ENCODE results near the gene ISOC1. TPM values are rescaled to one million over a fixed set of nuclear protein-coding genes. Genes with fewer than 3 reads are reported as not detected.

Gene ISOC1
- total RNA-seq, 1 donor from 2014 or later: 35.7 TPM

DNA sequence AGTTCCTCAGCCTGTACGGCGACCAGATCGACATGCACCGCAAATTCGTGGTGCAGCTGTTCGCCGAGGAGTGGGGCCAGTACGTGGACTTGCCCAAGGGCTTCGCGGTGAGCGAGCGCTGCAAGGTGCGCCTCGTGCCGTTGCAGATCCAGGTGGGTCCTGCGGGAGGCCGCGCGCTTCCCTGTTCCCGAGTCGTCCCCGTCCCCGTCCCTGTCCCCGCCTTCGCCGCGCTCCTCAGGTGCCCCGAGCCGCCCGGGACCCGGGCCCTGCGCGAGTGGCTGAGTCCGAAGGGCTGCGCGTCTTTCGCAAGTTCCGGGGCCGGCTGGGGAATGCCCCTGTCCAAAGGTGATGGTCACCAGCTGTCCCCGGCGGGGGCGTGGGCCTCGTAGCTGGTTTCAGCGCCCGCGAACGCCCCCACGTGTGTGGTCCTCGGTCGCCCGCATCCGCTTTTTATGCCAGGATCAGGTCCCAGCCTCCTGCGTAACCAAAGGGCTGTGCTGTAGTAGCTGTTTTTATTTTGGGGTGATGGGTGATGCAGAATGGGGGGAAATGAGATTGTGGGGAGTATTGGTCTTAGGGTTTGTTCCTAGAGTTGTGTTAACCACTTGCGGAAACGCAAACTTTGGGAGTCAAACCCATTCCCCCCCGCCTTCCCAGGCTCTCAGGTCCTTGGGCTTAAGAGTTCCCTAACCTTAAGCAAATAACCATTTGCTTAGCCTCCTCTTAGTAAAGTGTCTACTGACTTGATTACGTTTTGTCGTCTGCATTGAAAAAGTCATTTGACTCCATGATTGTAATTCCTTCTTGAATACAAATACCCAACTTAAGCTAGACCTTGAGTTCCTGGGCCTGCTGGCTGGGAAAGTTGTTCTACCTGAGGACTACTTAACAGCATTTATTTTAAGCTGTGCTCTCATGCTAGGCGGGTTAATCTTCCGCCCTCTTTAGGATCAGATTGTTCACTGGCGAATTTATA lies 663 bp downstream of the ISOC1 start:
- DNase-seq: peak; percentile 70

GRCh38 chr5:129096382-129096991 lies 1.9 kb downstream of the ISOC1 start:
- peak; percentile 34 for DNase-seq

DNA sequence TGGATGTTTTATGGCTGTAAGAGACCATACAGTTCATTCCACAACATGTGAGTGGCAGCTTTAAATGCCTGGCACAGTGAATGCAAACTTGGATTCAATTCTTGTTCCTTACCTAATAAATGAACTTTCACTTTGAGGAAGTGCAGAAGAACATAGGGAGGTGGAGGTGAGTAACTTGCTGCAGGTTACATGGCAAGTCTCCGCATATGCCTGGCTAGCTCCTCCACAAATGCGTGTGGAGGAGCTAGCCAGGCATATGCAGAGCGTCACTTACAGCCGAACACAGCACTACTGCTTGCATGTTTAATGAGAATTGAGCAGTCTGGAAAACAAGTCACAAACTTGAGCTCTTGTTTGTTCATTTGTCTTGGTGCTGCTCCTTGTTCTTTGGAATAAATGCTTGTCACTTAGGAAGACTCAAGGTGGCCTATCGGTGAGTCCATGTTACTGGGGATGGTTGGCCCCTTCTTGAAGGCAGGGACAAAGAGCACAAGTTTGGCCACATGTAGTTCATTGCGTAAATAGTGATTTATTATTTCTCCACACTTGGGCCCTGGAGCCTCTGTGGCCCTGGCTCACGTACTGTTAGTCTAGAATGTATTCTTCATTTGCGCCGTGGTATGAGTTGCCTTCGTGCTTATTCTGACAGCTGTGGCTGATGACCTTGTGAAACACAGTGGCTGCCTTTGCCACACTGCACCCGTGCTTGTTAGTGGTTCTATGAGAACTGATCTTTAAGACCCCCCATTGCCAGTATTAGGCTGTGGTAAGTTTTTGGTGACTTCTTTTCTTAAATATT lies 3.1 kb downstream of the ISOC1 start:
- DNase-seq: peak; percentile 14

DNA sequence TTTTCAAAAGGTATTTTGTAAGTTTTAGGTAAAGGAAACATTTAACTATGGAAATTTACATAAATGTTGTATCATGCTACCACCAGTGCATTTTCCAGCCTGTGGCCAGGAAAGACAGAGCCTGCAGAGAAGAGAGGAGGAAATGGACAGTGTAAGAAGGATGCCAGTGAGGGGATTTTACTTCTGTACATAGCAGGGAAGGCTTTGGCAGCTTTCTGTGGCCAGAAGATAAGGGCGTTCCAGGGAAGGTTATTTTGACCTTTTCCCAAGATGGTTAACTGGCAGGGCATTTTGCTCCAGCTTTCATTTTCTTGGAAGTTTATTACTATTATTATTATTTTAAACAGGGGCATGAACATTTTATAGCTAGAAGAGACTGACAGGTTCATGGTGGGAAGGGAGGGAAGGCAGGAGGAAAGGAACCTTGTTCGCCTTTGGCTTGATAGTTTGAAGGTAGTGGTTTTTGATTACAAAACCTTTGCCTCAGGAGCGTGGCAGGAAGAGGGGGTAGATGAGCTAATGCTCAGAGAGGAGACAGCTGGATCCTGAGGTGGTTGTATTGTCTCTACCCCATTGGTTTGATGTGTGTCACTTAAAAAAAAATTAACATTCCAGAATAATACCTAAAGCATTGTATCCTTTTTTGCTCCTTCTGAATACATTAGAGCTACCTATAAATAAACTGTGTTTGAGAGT lies 4.1 kb downstream of the ISOC1 start:
- DNase-seq: no peak

DNA sequence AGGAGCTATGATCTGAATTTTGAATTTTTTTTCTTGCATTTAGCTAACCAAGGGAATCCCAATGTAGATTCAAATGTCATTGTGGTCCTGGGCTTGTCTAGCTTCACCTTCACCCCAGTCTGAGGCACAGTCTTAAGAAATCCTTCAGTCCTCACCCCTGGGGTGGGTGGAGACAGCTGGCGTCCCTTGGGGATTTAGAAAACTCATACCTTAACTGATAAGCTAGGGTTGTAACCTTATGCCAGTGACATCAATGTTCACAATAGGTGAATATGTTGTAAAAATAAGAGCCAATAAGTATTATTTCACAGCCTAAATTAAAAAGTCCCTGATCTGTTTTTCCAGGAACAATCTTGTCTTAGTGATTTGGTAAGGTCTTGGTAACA lies 4.6 kb downstream of the ISOC1 start:
- no peak for DNase-seq

DNA sequence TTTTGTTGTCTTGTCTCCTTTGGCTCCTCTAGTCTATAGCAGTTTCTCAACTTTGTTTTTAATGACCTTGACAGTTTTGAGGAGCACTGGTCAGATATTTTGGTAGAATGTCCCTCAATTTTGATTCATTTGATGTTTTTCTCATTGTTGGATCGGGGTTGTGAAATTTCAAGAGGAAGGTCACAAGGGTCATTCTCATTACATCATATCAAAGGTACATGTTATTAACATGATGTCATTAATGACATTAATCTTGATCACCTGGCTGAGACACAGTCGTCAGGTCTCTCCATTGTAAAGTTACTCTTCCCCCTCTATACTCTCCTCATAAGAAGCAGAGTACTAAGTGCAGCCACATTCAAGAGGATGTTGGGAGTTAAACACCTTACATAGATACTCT lies 7.2 kb downstream of the ISOC1 start:
- DNase-seq: no peak

GRCh38 chr5:129103397-129103796 lies 8.8 kb downstream of the ISOC1 start:
- no peak for DNase-seq

- DNase-seq: no peak
These were observed 10.4 kb downstream of the ISOC1 start for GRCh38 chr5:129104915-129105455.

DNA sequence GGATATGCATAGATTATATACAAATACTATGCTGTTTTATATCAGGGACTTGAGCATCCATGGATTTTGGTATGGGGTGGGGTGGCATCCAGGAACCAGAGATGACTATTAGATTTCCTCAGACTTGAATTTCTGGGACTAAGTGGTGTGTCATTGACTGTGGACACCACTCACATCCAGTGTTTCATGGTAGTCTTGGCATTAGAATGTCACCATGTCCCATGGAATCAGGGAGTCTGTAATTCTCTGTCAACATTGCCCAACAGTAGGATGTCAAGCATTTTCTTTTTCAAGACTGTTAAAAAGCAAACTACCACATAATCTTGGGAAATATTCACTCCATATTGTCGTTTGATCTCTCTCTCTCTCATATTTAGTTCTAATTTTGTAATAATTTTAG lies 13.1 kb downstream of the ISOC1 start:
- no peak for DNase-seq

- no peak for DNase-seq
These were observed 16.2 kb downstream of the ISOC1 start for GRCh38 chr5:129110742-129111141.

DNA sequence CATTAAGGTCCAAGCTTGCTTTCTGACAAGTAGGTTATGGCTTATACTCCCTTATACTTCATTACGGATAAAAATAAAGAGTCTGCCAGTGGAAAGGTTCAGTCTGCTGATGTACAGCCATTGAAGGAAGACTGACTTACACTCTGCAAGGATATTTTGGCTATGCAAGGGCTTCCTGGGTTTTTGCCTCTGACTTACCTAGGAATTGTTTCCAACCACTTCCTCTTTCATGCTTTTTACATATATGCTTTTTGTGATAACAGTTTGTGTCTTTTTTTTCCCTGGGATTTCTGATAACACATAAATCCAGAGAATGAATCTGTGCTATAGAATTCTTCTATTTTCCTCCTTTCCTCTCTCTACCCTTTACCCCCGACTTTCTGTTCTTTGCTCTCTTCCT lies 16.8 kb downstream of the ISOC1 start:
- no peak for DNase-seq

- DNase-seq: no peak
These were observed 17.7 kb downstream of the ISOC1 start for GRCh38 chr5:129112295-129112694.

DNA sequence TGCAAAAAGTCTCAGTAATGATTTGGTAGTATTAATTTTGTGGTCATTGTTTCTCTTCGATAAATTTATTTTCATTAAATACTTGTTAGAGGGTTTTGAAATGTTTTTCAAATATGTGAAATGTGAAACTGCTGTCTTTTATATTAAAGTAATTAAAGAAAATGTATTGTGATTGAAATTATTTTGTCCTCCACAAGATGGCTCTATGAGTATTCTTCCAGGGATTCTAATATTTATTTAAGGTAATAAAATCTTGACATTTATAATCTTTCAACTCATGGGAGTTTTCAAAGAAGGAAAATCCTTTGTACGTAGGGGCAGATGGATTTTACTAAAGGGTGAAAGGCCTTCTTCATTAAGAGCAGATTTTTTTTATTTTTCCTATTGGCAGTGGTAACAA lies 19.3 kb downstream of the ISOC1 start:
- no peak for DNase-seq

DNA sequence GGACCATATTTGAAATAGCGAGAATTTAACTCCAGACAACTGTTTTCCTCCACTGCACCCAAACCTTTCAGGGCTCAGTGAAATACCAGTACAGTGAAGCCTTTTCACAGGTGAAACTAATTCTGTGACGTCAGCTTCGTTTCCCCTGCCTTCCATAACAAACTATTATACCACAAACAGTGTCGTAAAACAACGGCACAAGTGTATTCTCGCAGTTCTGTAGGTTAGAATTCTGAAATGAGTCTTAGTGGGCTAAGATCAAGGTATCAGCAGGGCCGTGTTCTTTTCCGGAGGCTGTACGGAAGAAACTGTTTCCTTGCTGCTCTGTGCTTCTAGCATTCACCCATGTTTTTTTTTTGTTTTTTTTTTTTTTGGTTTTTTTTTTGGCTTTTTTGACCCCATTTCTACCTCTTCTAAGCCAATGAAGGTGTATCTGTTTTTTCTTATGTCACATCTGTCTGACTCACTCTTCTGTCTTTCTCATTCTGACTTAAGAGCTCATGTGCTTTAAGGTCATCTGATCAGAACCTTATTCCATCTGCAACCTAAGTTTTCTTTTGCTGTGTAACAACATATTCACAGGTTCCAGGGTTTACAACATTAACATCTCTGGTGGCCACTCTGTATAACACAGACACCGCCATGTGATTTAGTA lies 20.1 kb downstream of the ISOC1 start:
- no peak for DNase-seq

GRCh38 chr5:129115680-129116079 lies 21.1 kb downstream of the ISOC1 start:
- DNase-seq: no peak

- DNase-seq: no peak
These were observed 22.2 kb downstream of the ISOC1 start for GRCh38 chr5:129116797-129117196.

GRCh38 chr5:129118405-129118804 lies 23.9 kb downstream of the ISOC1 start:
- no peak for DNase-seq

DNA sequence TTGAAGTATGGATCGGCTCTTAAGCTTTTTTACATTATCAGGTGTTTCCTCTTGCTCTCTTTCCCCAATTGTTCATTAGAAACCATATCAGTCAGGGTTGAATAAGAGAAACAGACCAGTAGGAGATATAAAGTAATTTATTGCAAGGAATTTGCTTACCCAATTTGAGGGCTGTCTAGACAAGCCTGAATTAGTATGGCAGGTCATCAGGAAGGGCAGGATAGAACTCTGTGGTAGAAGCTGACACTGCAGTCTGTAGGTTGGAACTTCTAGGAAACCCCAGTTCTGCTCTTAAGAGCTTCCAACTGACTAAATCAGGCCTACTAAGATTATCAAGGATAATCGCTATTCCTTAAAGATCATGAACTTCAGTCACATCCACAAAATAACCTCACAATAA lies 24.3 kb downstream of the ISOC1 start:
- no peak for DNase-seq

DNA sequence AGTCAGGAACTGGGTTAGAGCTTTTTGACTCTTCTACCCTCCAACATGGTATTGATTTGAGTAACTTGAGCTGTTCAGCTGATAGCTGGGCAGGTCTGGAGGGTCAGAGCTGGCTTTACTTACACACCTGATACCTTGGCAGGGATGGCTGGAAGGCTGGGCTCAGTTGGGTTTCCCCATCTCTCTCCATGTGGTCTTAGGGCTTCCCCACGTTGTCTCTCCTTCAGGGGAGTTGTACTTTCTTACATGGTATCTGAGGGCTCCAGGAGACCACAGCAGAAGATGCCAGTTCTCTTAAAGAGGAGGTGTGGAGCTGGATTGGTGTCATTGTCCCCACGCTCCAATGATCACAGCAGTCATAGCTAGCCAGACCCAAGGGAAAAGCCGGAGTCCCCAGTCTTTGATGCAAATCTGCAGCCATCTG lies 25.6 kb downstream of the ISOC1 start:
- DNase-seq: no peak

DNA sequence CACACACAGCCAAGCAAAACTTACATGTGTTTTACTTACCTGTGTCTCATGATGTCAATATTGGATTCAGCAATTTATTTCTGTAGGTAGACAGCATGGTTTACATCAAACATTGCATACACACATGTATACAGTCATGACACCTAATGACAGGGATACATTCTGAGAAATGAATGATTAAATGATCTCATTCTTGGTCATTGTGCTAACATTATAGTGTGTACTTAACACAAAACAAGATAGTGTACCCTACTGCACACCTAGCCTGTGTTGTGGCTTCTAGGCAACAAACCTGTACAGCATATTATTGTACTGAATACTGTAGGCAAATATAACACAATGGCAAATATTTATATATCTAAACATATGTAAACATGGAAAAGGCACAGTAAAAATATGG lies 28.0 kb downstream of the ISOC1 start:
- DNase-seq: no peak

- DNase-seq: no peak
These were observed 30.1 kb downstream of the ISOC1 start for GRCh38 chr5:129124608-129125007.

Measured in tongue (tissue), 2 donors.